ENCODE data around the gene ZNF618.

The ZNF618 gene

DNA sequence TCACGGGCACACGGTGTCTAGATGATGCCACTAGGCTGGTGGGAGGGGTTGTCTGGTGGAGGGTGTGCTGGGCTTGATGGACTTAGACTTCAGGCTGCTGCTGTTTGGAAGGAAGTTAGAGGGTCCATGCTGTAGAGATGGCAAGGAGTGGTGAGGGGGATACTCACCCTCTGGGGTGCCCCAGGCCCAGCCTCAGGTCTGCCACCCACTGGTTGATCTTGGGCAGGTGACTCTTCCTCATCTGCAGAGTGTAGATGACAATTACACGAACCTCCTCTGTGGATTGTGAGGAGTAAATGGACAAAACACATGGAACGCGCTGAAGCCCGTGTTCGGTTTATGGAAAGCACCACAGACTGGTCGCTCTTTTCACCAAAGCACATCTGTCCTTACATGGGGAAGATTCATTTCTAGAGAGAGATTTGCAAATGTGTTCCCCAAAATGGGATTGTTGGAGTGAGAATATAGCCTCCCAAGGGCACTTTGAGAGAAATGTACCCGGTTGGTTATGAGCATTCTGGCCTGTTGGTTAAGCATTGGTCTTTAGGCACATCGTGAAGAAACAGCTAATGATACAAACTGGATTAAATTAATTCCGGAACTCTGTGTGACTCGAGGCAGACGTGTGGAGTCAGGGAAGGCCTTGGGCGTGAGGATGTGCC, 58.2 kb downstream of the ZNF618 start:
- no peak for DNase-seq

DNA sequence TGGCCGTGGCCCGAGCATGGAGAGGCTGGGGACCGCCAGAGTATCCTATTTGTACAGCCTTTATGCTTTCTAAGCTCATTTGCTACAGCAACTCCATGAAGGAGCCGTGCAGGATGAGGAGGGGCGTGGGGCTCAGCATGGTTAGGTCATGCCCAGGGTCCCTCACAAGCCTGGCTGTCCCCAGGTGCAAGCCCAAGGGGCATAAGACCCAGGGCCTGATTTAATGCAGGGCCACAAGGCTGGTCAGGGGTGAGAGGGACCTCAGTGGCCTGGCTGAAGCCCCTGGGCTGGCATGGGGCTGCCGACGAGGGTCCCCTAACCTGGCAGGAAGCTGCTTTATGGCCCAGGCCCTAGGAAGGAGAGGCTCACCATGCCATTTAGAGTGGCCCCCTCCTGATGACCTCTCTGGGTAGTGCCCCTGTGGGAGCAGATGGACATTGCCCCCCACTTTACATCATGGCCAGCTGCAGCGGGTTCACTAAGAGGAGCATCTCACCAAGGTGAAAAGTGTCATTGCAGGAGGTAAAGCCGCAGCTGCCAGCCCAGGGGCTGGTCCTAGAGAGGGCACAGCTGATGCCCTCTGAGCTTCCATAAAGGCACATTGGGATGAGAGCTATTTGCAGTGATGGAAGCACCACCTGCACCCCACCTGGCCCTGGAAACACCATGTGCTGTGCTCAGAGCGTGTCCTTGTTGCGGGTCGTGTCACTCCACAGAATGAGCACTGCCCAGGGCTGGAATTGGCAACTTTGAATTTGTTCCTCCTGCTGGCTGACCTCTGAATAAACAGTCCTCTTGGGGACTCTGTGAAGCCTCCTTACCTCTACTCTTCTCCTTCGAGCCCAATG, 58.9 kb downstream of the ZNF618 start:
- no peak for DNase-seq

DNA sequence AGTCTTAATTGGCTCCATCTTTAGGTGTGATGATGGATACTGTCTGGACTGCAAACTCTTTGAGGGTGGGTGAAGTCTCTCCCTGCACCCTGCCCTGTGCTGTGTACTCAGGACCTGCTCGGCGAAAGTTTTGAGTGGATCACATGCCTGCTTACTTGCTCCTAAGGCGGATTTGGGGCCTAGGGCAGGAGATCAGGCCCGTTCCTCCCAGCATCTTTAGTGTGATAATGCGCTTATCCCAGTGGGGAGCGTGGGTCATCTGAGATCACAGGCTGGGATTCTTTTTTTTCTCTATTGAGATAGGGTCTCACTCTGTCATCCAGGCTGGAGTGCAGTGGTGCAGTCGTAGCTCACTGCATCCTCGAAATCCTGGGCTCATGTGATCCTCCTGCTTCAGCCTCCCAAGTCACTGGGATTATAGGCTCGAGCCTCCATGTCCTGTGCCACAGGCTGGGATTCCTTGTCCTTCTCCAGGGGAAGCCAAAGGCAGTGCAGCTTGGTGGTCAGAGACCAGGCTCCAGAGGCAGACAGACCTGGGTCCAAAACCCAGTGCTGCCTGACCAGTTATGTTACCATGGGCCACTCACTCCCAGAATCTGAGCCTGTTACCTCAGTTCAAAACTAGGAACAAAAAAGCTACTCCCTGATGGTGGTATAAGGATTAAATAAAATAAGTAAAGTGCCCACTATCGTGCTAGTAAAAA, 59.7 kb downstream of the ZNF618 start:
- DNase-seq, result no peak

DNA sequence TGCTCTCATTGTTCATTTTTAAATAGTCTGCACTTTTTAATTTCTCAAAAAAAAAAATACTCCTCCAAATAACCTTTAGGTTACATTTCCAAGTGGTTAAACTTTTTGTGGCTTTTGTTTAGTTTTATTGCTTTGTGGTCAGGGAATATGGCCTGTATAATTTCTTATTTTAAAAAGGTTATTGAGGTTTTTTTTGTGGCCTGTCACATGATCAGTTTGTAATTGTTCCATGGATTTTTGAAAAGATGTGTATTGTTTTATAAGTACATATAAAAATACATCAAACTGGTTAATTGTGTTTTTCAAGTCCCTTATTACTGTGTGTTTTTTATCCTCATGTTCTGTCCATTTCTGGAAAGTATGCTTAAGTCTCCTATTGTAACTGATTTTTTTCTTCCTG, 64.0 kb downstream of the ZNF618 start:
- DNase-seq, result no peak

DNA sequence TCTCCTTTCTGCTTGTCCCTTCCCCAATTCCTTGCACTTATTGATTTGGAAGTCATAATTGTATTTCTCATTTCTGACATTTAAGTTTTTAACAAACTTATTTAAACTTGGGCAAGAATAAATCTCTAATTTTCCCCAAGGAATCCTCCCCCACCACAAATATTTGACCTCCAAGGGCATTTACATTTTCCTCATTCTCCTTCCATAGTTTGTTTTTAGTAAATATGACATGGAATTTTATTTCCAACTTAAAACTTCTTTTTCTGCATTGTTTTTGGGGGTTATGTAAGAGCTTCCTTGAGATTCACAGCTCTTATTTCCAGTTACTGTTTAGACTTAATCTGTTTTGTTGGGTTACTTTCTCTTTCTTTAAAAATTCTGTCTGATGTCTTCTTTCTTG, 64.9 kb downstream of the ZNF618 start:
- DNase-seq, result no peak

DNA sequence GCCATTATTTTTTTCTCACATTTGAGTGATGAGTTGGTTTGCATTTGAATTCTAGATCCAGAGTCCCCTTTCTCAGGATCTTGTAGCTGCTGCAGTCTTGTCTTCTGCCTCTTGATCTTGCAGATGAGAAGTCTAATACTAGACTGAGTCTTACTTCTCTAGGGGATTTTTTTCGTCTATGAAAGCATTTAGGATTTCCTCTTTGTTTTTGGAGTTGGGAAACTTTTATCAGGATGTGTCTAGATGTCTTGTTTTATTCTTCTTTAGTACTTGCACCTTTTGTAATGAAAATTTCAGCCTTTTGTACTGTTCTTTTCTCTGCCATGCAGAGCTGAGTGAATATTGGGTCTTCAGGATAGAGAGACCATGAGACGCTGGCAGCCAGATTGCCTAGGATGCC, 65.4 kb downstream of the ZNF618 start:
- DNase-seq, result no peak

DNA sequence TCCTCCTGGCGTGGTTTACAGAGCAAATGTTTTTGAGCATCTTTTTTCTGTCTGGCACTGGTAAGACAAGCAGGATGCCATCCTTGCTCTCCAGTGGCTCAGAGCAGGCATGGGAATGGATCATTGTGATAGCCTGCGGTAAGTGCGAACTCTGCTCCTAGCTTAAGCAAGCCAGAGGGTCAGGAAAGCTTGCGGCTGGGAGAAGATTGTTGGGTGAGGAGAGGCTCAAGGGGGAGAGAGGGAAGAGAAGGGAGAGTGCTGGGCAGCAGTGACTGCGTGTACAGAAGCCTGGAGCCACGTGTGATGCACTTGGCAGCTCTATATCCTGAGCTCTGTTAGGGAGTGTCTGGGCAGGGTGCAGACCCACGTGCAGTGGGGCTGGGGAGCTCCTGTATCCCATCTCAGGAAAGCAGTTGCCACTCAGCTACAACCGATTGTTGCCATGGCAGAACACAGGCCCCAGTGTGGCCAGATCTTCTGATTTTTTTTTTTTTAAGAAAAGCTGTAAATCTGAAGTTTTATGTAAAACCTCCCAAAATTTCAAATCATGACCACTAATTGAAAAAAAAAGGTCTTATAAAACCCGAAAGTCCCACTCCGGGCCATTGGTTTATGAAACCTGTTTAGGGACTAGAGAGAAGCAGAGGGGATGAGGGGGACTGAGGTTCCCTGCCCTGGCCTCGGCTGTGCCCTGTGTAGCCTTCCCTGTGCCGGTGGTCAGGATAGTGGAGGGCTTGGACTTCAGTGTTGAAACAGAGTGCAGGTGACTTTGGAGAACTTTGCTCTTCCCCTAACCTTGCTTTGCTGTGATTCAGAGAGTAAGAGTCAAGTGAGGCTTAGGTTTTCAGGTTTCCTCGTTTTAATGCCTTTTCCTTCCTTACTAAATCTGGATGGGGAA, 67.3 kb downstream of the ZNF618 start:
- no peak for DNase-seq

DNA sequence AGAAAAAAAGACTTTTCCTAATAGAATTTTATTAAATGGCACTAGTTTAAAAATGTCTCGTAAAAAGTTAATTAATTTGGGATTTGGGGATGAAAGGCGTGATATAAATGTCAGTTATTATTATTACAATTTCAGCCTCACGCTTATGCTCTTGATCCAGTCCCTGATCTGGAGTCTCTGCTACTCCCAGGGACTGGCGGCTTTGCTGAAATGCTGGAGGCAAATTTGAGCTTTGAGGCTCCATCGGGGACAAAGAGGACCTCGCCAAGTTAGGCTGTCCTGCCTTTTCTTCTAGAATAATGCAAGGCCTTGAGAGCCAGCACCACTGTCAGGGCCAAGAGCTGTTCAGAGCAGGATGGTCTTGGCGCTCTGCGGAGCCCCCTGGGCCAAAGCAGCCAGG, 69.7 kb downstream of the ZNF618 start:
- no peak for DNase-seq

DNA sequence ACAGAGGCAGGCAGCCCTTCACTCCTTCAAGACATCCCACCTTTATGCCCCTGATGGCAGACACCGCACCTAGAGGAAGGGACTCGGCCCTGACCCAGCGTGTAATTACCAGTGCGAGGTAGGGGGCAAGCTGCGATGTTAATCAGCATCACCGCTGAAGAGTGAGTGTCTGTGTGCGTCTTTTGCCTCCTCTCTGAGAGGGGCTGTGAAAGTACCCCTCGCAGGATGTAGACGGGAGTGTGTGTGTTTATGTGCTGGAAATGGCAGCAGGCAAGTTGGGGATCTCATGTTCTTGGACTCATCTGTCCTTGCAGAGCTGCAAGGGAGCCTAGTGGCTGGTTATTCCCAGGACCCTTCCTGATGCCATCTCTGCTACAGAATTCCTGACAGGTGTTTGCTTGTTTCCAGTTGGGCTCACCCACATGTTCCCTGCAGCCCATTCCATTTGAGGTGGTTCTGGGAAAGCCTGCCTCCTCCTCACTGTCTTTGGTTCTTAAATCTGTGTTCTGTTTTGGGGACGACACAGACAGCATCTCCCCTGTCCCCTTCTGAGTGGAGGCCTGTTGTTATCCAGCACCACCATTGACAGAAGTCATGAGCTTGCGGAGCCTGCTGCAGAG, 70.5 kb downstream of the ZNF618 start:
- DNase-seq, result no peak

DNA sequence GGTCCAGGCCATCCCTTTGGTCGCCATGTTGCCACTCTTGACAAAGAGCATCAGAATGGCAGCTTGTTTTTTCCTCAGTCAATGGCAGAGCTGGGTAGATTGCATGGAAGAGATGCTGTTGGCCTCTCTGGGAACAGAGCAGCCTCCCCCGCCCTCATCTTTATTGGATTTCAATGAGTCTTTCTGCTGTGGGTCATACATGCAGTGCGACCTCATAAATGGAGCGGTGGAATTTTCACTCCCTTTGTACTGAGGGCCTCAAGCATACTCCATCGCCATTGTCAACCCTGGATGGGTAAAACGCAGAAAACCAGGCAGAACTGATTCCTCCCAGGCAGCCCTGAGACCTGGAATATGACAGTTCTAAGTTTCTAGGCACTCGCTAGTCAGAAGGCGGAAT, 71.8 kb downstream of the ZNF618 start:
- no peak for DNase-seq

DNA sequence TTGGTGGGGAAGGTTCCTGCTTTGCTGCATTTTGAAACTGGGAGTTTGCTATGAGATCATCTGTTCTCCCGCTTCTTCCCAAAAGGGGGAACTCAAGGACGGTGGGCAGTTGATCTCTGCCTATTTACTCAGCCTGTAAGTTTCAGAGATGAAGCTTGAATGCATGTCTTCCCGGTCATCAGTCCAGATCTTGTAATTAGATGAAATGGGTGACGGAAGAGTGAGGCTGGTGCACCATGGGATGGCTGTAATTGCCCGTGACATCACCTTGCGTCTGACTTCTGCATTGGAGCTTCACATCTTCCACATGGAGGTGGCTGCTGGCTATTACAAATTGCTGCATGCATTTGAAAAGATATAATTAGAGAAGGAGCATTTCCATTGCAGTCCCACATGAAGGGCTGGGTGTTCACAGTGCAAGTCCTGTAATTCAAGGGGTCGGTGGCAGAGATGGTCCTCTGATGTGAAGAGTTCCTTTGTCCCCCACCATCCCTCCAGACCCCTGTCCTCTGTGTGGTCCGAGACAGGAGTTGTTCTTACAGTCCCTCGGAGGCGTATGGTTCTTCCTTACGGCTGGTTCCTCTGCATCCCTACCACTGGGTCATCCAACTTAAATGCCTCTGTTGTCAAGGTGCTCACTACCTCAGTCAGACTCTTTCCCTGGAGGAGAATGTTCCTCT, 72.9 kb downstream of the ZNF618 start:
- DNase-seq, result no peak

DNA sequence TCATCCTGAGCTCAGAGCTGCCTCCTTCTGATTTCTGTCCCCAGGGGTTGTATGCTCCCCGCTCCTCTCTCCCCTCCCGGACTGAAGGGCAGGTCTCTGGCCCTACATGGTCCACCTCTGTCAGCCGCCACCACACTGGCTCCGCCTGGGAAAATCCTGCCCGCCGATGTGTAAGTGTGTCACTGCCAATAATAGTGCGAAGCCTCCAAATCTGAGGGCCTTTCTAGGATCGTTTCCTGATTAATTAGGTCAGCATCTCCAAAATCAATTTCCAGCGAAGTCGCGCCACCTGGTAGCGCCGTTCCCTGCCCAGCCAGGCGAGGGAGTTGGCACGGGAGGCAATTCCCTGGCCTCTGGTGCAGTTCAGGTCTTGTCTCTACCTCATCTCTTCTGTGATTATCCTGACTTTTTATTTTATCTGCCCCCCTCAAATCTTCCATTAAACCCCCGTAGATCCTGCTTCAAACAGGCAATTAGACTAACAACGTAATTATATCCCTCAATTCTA, 73.5 kb downstream of the ZNF618 start:
- DNase-seq, result no peak

DNA sequence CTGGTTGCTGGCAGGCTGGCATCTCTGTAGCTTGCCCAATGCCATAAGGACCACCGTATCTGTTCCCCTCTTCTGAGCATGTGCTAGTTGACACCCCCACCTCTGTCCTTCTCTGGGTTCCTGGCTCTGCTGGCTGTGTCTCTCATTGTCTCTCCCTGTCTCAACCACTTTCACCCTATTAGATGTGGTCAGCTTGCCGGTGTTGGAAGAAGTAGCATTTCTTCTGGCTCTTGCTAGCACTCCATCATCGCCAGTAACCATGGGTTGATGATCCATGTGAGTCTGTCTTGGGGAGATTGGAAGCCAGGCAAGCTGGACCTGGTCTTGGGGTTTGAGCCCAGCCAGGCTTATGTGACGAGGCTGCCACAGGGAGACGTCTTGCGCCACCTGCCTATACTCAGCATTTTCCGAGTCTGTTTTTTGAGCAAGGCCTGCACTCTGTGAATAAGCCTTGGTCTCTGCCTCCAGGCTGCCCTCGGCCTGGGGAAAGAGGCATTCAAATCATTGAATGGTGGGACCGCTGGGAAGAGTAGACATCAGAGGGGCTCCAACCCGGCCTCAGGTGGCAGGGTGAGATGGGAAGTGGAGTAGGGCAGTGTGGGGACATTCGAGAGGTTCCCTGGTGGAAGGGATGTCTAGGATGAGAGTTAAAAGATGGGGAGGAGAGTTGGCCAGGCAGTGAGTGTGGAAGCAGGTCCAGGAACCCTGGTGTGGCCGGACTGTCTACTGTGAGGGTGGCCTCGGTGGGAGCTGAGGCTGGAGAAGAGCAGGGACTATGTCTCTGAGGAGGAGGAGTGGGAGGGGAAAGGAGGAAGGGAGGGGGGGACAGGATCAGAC, 74.3 kb downstream of the ZNF618 start:
- no peak for DNase-seq

DNA sequence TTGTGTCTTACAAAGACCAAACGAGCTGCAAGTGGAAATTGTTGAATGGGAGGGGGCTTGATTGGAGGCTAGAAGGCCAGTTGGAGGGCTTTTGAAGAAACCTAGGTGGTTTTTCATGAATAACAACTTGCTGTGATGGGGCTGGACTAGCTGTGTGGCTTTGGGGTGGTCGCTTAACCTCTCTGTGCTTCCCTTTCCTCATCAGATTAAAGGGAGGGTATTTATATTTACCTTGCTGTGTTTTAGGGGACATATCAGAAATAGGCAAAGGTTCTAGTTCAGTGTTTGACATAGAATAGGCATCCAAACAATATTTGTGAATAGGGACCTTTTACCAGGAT, 74.9 kb downstream of the ZNF618 start:
- DNase-seq, result no peak

DNA sequence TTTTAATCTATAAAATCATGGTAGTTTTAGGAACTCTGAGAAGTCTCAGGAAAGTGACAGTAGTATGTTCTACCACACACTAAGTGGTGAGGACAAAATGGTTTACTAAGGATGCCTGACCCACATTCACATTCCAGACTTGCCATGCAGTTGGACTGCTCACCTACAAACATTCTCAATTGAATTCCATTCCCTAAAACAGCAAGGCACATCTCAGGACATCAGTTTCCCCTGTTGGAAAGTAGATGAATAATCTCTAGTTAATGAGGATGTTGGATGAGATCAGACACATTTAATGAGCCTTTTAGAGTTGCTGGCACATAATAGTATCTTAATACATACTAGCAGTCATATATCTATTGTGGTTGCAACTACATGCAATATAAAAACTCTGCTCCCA, 76.6 kb downstream of the ZNF618 start:
- no peak for DNase-seq

DNA sequence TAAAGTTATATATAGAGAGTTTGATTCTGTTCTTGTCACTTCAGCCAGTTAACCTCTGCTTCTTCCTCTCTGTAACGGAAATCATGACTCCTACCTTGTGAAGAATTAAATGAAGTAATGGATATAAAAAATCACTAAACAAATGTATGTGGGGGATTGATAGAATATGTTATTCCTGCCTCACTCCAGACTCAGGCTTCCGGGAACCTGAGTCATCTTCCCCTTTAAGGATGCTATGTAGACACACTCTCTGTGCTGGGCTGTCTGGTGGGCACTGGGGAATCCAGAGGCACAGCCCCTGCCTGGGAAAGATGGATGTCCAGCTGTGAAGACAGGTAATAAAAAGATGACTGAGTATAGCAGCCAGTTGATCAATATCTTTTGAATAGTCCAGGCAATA, 77.4 kb downstream of the ZNF618 start:
- DNase-seq, result no peak

DNA sequence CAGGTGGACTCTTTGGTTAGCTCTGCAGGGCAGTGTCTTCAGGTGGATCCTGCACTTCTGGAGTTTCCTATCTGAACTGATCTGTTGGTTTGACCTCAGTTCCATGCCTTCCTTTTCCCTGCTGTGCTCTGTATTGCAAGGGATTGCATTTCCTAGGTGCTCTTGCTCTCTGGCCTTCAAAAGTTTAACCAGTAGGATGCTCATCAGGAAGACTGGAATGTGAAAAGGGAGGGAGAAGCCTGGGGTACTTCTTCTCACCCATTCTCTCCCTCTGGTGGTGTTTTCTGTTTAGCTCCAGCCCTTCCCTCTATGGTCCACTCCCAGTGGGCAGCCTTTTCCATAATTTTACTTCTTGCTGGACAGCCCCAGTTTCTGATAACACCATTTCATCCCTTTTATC, 78.5 kb downstream of the ZNF618 start:
- DNase-seq, result no peak

DNA sequence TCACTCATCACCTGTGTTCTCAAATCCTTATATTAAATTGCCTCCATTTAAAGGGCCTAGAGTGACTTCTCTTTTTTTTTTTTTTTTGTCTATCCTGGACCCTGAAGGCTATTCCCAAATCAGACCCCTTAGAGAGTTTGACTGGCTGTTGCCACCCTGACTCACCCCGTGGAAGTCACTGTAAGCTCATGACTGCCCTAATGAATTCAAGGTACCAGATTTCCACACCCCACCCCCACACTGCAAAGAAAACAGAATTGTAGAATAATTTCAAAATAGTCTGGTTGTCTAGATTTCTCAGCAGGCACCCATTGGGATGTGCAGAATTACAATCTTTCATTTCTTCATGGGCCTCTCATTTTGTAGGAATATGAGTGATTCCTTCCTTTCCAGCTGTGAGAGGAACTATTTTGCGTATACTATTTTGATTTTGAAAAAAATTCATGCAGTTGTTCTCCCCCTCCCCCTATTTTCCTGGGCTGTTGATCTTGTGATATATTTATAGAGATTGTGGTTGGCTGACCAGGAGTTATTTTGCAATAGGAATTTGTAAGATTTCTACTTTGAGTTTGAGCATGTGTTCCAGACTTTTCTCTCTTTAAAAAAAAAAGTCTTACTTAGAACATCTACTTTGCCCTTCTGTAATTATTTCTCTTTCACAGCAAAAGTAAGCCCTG, 79.1 kb downstream of the ZNF618 start:
- no peak for DNase-seq

DNA sequence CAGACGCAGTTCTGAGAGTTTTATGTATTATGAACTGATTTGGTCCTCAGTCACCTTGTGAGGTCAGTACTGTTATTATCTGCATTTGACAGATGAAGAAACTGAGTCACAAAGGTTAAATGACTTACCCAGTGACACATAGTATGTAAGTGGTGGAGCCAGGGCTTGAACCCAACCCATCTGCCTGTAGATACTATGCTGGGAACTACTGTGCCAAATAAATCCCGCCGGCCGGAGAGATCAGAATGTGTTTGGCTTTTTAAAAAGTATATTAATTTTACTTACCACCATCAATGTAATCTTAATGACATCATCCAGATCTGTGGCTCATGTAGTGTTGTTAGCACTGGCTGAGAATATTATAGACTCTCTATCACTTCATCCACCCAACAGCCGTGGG, 80.8 kb downstream of the ZNF618 start:
- DNase-seq, result no peak

All from anterior cingulate cortex (tissue), 58 donors.